ENCODE data around the gene ACADVL. TPM values are rescaled to one million over a fixed set of nuclear protein-coding genes. Genes with fewer than 3 reads are reported as not detected.

The ACADVL gene
- total RNA-seq, 1 donor from 2014 or later = 914 TPM

- no peak for DNase-seq (ENCODE audit: low spot score)
Observed at GRCh38 chr17:7216242-7217112, 3.3 kb upstream of the ACADVL start.

- no peak for DNase-seq (ENCODE audit: low spot score)
Observed at GRCh38 chr17:7217113-7217987, 2.4 kb upstream of the ACADVL start.

DNA sequence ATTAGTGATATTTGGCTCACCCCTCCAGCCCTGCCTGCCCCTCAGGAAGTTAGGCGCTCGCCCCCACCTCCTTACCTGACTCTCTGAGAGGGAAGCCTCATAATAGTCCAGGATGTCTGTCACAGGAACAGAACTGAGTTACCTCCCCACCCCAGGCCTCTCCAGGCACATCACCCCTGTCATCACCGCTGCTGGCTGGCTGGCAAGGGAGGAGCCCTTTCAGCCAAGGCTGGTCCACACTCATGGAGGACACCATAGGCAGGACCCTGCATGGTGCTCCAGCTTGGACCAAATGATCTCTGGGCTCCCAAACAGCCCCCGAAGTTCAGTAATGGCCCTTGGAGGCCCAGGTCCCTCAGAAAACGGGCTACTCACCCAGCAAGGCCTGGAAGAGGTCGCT is 1.6 kb upstream of the ACADVL start:
- no peak for DNase-seq (ENCODE audit: low spot score)

- DNase-seq (ENCODE audit: low spot score) = no peak
Observed at GRCh38 chr17:7218758-7219157, 980 bp upstream of the ACADVL start.

DNA sequence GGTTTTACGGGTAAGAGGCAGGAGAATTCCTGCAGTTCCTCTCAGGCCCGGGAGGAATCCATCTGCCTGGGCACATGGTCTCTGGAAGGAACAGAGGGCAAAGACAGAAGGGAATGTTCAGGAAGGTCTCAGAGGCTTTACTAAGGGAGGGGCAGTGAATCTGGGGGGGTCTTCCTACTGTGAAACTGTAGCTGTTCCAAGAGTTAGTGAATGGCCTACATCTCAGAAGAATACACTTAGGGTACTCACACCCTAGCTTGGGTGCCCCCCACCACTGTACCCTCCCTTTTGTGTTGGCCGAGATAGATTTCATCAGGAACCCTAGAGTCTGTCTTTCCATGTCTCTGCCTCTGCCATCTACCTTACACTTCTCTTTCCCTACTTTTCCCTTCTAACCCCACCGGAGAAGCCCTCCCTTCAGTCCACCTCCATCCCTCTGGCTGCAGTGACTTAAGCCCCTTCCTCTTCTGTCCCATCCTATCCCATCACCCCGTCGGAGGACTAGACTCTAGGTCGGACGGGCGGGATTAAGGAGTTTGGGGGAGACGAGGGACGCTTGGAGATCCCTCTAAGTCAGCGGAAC is 418 bp upstream of the ACADVL start:
- no peak for DNase-seq (ENCODE audit: low spot score)

GRCh38 chr17:7220593-7221277 is 997 bp downstream of the ACADVL start:
- peak; percentile 58 for DNase-seq (ENCODE audit: low spot score)

- no peak for DNase-seq (ENCODE audit: low spot score)
Observed at GRCh38 chr17:7221278-7222092, 1.7 kb downstream of the ACADVL start.

- no peak for DNase-seq (ENCODE audit: low spot score)
Observed at GRCh38 chr17:7222093-7222971, 2.6 kb downstream of the ACADVL start.

DNA sequence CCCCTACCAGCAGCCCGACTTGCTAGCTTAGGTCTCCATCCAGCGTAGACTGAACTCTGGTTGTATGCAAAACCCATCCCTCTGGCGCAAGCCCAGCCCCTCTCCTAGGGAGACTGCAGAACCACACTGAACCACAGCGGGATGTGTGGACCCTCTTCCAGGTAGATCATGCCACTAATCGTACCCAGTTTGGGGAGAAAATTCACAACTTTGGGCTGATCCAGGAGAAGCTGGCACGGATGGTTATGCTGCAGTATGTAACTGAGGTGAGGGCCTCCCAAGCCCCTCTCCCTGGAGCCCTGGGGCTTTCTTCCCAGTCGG is 3.2 kb downstream of the ACADVL start:
- DNase-seq (ENCODE audit: low spot score) = no peak

GRCh38 chr17:7223375-7223774 is 3.6 kb downstream of the ACADVL start:
- no peak for DNase-seq (ENCODE audit: low spot score)

GRCh38 chr17:7224110-7224509 is 4.4 kb downstream of the ACADVL start:
- no peak for DNase-seq (ENCODE audit: low spot score)

DNA sequence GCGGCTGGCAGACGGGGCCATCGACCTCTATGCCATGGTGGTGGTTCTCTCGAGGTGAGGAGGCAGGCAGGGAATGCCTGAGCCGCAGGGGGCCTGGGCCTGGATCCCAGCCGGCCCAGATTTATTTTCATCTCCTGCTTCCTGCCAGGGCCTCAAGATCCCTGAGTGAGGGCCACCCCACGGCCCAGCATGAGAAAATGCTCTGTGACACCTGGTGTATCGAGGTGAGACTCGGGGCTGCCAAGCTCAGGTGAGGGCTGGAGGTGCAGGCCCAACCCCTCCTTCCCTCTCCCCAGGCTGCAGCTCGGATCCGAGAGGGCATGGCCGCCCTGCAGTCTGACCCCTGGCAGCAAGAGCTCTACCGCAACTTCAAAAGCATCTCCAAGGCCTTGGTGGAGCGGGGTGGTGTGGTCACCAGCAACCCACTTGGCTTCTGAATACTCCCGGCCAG is 4.9 kb downstream of the ACADVL start:
- no peak for DNase-seq (ENCODE audit: low spot score)

DNA sequence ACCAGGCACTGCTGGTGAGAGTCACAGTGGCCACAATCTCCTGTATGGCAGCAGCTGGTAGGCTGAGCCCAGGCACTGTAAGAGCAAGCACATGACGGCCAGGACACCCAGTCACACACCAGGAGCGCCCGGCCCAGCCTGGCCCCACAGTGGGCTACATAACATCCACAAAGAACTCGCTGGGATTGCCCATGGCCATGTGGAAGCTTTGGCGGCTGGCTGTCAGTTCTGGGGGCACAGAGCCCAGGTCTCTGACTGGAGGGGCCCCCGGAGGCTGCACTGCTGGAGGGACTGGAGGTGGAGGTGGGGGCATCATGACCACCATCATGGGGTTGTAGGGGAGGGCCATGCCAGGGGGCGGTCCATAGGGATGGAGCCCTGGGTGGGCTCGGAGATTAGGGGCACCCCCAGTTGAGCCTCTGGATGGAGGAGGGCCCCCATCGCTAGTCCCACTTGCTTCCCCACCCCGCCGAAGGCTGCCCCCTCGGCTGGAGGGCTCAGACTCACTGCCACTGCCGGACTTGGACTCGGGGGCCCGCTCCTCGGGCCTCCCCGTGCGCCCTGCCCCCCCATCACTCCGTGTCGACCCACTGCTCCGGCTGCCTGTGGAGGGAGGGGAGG is 6.1 kb downstream of the ACADVL start:
- no peak for DNase-seq (ENCODE audit: low spot score)

DNA sequence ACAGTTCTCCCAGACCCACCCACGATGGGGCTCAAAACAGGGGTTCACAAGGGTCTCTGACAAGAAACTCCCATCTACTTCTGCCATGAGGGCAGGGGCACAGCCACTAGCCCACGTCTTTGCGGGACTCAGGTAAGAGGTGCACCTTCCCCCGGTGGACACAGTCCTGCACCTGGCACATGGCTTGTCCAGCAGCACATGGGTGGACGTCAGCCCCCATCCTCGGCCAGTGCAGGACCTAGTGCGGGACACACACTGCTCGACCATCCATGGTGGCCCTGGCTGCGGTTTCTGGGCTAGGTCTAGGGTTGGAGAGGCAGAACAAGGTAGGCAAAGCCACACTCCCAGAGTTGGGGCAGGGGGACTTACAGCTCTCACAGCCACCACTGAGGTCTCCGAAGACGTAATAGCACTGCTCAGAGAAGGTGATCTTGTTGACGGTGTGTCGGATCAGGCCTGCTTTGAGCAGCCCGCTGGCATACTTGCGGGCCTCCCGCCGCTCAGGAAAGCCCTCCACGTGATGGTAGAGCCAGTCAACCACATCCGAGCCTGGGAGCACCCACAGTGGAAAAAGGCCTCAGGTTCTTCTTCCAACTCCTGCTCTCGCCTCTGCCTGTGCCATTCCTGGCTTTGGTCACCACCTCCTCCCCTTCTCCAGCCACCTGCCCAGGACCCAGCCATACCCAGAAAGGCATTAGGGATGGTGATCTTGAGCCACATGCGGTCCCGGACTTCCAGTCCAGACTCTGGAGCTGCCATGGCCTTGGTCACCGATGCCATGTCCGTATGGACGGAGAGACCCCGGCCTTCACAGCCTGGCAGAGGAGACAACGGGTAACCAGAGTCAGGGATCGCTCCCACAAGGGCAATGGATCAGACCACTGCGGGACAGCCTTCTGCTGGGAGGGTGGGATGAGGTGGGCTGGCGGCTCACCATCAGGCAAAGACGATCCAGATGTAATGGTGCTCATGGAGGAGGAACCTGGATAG is 7.3 kb downstream of the ACADVL start:
- DNase-seq (ENCODE audit: low spot score) = no peak

DNA sequence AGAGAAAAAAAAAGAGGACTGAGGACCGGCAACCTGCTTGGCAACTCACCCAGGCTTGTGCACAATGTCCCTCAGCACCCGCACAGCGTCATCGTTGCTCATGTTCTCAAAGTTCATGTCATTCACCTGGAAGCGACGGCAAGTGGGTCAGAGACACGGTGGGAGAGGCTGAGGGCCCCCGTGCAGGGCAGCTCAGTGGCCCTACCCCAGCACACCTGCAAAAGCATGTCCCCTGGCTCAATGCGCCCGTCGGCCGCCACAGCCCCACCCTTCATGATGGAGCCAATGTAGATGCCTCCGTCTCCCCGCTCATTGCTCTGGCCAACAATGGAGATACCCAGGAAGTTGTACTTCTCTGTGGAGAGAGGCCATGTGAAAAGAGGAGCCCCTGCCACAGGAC is 9.2 kb downstream of the ACADVL start:
- no peak for DNase-seq (ENCODE audit: low spot score)

DNA sequence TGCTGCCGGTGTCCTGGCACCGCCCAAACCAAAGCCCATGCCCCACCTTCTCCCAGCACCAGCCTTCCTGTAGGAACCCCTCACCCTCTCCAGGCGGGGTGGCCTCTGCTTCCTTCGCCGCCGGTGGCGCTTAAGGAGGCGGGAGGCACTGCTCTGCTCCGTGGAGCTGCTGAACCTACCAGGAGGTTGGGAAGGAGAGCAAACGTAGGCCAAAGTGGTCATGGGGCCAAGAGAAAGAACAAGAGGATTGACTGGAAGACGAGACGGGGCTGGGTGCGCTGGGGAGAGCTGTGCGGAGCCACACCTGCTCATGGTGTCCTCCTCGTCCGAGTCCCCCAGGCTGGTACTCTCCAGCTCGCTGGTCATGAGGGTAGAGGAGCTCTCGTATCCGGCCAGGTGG is 9.8 kb downstream of the ACADVL start:
- DNase-seq (ENCODE audit: low spot score) = no peak

DNA sequence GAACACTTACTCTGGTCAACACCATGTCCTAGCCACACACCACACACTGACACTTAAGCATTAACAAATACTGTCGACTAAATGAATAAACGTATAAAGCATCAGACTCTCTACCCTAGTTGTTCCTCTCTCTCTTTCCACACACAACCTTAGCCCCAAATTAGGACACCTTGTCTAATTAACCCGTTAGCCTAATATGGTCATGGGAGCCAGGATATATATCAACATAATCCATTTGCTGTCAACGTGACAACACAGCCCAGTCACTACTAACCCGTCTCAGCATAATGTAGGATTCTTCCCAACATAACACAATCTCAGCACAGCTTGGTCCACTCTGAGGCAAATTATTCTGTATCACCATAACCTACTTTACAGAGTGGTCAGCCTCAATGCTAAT is 12.4 kb downstream of the ACADVL start:
- DNase-seq (ENCODE audit: low spot score) = no peak

DNA sequence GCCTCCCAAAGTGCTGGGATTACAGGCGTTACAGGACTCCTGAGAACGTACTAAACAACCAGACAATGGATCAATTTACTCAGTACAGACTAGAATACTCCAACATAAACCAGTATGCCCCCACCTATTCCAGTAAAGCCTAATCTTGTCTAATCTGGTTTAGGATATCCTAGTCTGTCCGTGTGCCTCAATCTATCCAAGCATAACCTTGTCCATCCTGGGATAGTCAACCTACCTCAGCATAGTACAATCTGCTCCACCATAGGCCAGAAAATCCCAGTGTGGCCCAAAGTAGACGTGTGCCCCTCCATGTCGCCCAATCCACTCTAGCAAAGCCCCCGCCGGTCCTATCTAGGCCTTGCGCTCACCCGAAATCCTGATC is 14.0 kb downstream of the ACADVL start:
- DNase-seq (ENCODE audit: low spot score) = no peak

Measured in mucosa of gallbladder (tissue), 1 donor.